M059J (cell line): Measurements from ENCODE around the gene CSGALNACT2. TPM values are rescaled to one million over a fixed set of nuclear protein-coding genes. Genes with fewer than 3 reads are reported as not detected.
"Not testable (repeated sequence)": the region's sequence is repeated elsewhere in the genome, so short reads cannot be mapped to it uniquely, and the experiment has no call there.

Experiments used
- DNase-seq: peaks from one replicate; pipeline ENCODE4 v3.0.0-alpha.2; 2012; ENCODE audit warnings: low read depth
- total RNA-seq: library from RNA; depleted of rRNA; stranded (reverse); fragments of >200 nt; shearing (Covaris generic); gene quantifications from 2 replicates; pipeline ENCODE4 v1.2.3, GENCODE V29; 2014

CSGALNACT2 gene
- total RNA-seq, 1 experiment from 2014 or later = 4.5 TPM

- no peak for DNase-seq
These were observed 78.8 kb downstream of the CSGALNACT2 start for GRCh38 chr10:43216931-43217562.

- no peak for DNase-seq
These were observed 79.4 kb downstream of the CSGALNACT2 start for GRCh38 chr10:43217563-43218205.

- DNase-seq = peak; percentile 64
These were observed 80.1 kb downstream of the CSGALNACT2 start for GRCh38 chr10:43218206-43218950.

GRCh38 chr10:43218951-43219837 lies 80.9 kb downstream of the CSGALNACT2 start:
- no peak for DNase-seq

- DNase-seq = no peak
These were observed 81.6 kb downstream of the CSGALNACT2 start for GRCh38 chr10:43219848-43220247.

GRCh38 chr10:43220251-43220650 lies 82.0 kb downstream of the CSGALNACT2 start:
- not testable (repeated sequence) for DNase-seq

- no peak for DNase-seq
These were observed 82.6 kb downstream of the CSGALNACT2 start for GRCh38 chr10:43220657-43221418.

- DNase-seq = no peak
These were observed 83.4 kb downstream of the CSGALNACT2 start for GRCh38 chr10:43221419-43222209.

- no peak for DNase-seq
These were observed 84.0 kb downstream of the CSGALNACT2 start for GRCh38 chr10:43222210-43222720.

- no peak for DNase-seq
These were observed 84.8 kb downstream of the CSGALNACT2 start for GRCh38 chr10:43223056-43223455.

- DNase-seq = no peak
These were observed 86.1 kb downstream of the CSGALNACT2 start for GRCh38 chr10:43224321-43224720.

- DNase-seq = no peak
These were observed 87.0 kb downstream of the CSGALNACT2 start for GRCh38 chr10:43225004-43225786.

GRCh38 chr10:43225787-43226153 lies 87.5 kb downstream of the CSGALNACT2 start:
- peak; percentile 12 for DNase-seq

GRCh38 chr10:43226441-43226840 lies 88.2 kb downstream of the CSGALNACT2 start:
- DNase-seq = no peak

GRCh38 chr10:43226851-43227845 lies 88.9 kb downstream of the CSGALNACT2 start:
- no peak for DNase-seq

- no peak for DNase-seq
These were observed 89.9 kb downstream of the CSGALNACT2 start for GRCh38 chr10:43227911-43228782.

- no peak for DNase-seq
These were observed 90.5 kb downstream of the CSGALNACT2 start for GRCh38 chr10:43228783-43229207.
